CD4-positive, alpha-beta T cell treated with Interferon alpha-2 for 1 hour (primary cell): ENCODE data around the gene DDX50.
"Not testable (repeated sequence)": the region's sequence is repeated elsewhere in the genome, so short reads cannot be mapped to it uniquely, and the experiment has no call there.

ENCODE experiments used
- DNase-seq, 2 donors: peaks; one replicate each; pipeline ENCODE4 v3.0.0-alpha.2; 2020 to 2022

Gene DDX50

GRCh38 chr10:68901105-68901927, at the start of gene DDX50:
Gene DDX50, plus strand, starts transcription at chr10:68901315. Its CDS starts 70 bp downstream, at chr10:68901385.
- DNase-seq: peak; percentile 97 to 98

GRCh38 chr10:68856352-68856751, 44.8 kb upstream of the DDX50 start:
- DNase-seq: no peak

GRCh38 chr10:68857005-68857404, 44.1 kb upstream of the DDX50 start:
- DNase-seq: no peak

- no peak for DNase-seq
Measured at GRCh38 chr10:68861253-68861652, 39.9 kb upstream of the DDX50 start.

GRCh38 chr10:68864611-68865010, 36.5 kb upstream of the DDX50 start:
- no peak for DNase-seq

- not testable (repeated sequence) for DNase-seq
Measured at GRCh38 chr10:68868173-68868572, 32.9 kb upstream of the DDX50 start.

- no peak for DNase-seq
Measured at GRCh38 chr10:68869623-68870022, 31.5 kb upstream of the DDX50 start.

GRCh38 chr10:68870061-68870460, 31.1 kb upstream of the DDX50 start:
- DNase-seq: no peak

- DNase-seq: no peak
Measured at GRCh38 chr10:68870545-68871104, 30.5 kb upstream of the DDX50 start.

- DNase-seq: no peak
Measured at GRCh38 chr10:68871105-68871711, 29.9 kb upstream of the DDX50 start.

- no peak for DNase-seq
Measured at GRCh38 chr10:68871731-68872342, 29.3 kb upstream of the DDX50 start.

GRCh38 chr10:68876246-68877138, 24.6 kb upstream of the DDX50 start:
- no peak for DNase-seq

GRCh38 chr10:68877482-68878110, 23.5 kb upstream of the DDX50 start:
- DNase-seq: no peak

- DNase-seq: no peak
Measured at GRCh38 chr10:68878496-68878895, 22.6 kb upstream of the DDX50 start.

GRCh38 chr10:68879628-68880027, 21.5 kb upstream of the DDX50 start:
- no peak for DNase-seq

- no peak for DNase-seq
Measured at GRCh38 chr10:68880181-68880580, 20.9 kb upstream of the DDX50 start.

GRCh38 chr10:68895041-68895440, 6.1 kb upstream of the DDX50 start:
- DNase-seq: no peak

GRCh38 chr10:68897336-68897741, 3.8 kb upstream of the DDX50 start:
- peak; percentile 12 to 61 for DNase-seq

GRCh38 chr10:68899186-68899745, 1.8 kb upstream of the DDX50 start:
- no peak for DNase-seq

- DNase-seq: no peak
Measured at GRCh38 chr10:68900427-68901104, 549 bp upstream of the DDX50 start.

GRCh38 chr10:68902382-68902781, 1.3 kb downstream of the DDX50 start:
- no peak for DNase-seq
